ENCODE results near the gene PRKG1. TPM values are rescaled to one million over a fixed set of nuclear protein-coding genes. Genes with fewer than 3 reads are reported as not detected.
"Not testable (repeated sequence)": the region's sequence is repeated elsewhere in the genome, so short reads cannot be mapped to it uniquely, and the experiment has no call there.

PRKG1 gene
- total RNA-seq, 4 donors from 2014 or later, result 26.5 to 72.3 (median 58.1) TPM

DNA sequence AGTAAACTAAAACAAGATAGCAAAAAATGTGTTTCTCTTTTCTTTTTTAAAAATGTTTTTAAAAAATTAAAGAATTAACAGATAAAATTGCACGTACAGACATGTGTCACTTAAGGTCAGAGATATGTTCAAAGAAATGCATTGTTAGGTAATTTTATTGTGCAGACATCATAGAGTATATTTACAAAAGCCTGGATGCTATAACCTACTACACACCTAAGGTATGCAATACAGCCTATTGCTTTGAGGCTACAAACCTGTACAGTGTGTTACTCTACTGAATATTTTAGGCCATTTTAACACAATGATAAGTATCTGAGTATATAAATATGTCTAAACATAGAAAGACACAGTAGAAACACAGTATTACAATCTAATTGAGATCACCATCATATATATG, 253.1 kb downstream of the PRKG1 start:
- TF ChIP-seq, protein P1, sequence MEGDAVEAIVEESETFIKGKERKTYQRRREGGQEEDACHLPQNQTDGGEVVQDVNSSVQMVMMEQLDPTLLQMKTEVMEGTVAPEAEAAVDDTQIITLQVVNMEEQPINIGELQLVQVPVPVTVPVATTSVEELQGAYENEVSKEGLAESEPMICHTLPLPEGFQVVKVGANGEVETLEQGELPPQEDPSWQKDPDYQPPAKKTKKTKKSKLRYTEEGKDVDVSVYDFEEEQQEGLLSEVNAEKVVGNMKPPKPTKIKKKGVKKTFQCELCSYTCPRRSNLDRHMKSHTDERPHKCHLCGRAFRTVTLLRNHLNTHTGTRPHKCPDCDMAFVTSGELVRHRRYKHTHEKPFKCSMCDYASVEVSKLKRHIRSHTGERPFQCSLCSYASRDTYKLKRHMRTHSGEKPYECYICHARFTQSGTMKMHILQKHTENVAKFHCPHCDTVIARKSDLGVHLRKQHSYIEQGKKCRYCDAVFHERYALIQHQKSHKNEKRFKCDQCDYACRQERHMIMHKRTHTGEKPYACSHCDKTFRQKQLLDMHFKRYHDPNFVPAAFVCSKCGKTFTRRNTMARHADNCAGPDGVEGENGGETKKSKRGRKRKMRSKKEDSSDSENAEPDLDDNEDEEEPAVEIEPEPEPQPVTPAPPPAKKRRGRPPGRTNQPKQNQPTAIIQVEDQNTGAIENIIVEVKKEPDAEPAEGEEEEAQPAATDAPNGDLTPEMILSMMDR (IDR thresholded peaks at IDR 0.05), result no peak
- no peak for TF ChIP-seq POLR2A (IDR thresholded peaks at IDR 0.05)
- Histone ChIP-seq H3K27me3 (no peaks in the 10 kb centered on the region), H3K36me3 (no peaks in the 10 kb centered on the region), H3K4me1 (no peaks in the 10 kb centered on the region), H3K27ac (no peak overlapping the region), H3K9me3 (no peaks in the 10 kb centered on the region), H3K4me3 (replicated peaks in 1 of 3) (no peak overlapping the region)
- WGBS, 2 donors, result 95 to 98% methylated on average over 1 of the region's 1 CpG
- intact Hi-C loops (cut with DNase I), result no loop called here
- no peak for DNase-seq

DNA sequence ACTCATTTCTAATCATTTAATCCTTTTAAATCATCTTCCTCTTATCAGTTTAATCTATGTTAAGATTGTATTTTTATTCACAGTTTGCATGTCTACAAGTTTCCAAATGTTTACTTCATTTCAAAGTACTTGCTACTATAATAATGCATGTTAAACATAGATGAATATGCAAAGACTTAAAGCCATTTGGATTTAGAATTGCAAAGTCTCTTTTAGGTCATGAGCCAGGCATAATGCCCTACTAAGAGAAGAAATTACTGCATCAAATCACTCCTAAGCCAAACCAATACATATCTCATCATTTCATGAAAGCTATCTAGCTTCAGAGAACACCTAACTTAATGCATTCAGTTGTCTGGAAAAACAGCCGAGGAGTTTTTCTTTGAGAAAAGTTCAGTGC, 266.1 kb downstream of the PRKG1 start:
- 100% methylated on average over 1 of the region's 1 CpG for WGBS, 2 donors
- TF ChIP-seq POLR2A (IDR thresholded peaks at IDR 0.05), result no peak
- TF ChIP-seq, protein P1 (IDR thresholded peaks at IDR 0.05), result no peak
- H3K4me1 ChIP-seq, result peaks cover 0 to 5% of the 10 kb centered on the region in 2 donors
- H3K9me3 ChIP-seq, result no peaks in the 10 kb centered on the region
- H3K36me3 ChIP-seq, result no peaks in the 10 kb centered on the region
- H3K27ac ChIP-seq, result no peak overlapping the region
- no peak overlapping the region for H3K4me3 ChIP-seq (replicated peaks in 1 of 3)
- intact Hi-C loops (cut with DNase I), result no loop called here
- no peak for DNase-seq
- H3K27me3 ChIP-seq, result no peaks in the 10 kb centered on the region

DNA sequence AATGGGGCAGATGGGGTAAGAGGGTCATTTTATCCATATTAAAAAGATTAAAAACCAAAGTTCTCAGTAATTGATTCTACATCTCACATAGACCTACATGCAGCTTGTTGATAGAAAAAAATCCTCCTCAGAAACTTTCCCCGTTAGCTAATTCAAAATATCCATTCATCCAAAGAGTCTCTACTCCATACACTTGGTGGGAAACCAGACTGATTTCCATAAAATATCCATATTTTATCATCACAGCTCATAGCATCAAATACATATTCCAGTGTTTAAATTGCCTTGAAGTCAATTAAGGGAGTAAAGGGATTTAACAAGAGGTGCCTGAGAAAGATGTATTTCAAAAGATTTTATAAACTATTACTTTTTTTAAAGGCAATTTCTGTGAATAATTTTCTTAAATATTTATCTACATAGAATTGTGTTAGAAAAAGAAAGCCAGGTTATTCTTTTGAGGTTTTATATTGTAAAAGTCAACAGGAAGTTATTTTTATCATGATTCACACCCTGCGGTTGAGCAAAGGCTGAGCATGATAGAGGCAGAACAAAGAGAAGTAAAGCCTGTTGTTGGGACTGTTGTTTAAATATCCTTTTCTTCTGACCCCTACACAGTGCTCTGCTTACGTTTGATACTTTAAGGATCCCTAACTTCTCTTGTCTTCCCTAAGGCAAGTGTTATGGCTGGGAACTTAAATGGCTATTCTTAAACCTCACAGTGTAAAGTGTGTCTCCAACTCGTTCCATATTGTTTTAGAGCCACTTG, 266.7 kb downstream of the PRKG1 start:
- DNase-seq, result no peak
- H3K27me3 ChIP-seq, result no peaks in the 10 kb centered on the region
- no peak for TF ChIP-seq POLR2A (IDR thresholded peaks at IDR 0.05)
- TF ChIP-seq, protein P1 (IDR thresholded peaks at IDR 0.05), result no peak
- intact Hi-C loops (cut with DNase I), result no loop called here
- no peaks in the 10 kb centered on the region for H3K36me3 ChIP-seq
- H3K4me3 ChIP-seq (replicated peaks in 1 of 3), result no peak overlapping the region
- H3K27ac ChIP-seq, result no peak overlapping the region
- no peaks in the 10 kb centered on the region for H3K9me3 ChIP-seq
- 80 to 85% methylated on average over 4 of the region's 4 CpGs for WGBS, 2 donors
- peaks cover 0 to 5% of the 10 kb centered on the region in 2 donors for H3K4me1 ChIP-seq

DNA sequence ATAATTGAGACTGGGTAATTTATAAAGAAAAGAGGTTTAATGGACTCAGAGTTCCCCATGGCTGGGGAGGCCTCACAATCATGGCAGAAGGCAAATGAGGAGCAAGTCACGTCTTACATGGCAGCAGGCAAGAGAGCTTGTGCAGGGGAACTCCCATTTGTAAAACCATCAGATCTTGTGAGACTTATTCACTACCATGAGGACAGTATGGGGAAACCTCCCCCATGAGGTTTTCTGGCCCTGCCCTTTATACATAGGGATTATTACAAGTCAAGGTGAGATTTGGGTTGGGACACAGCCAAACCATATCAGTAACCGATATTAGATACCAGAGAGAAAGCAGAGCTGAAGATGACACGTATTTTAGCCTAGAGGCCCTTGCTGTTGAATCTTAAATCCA, 267.5 kb downstream of the PRKG1 start:
- intact Hi-C loops (cut with DNase I); H3K9me3 ChIP-seq; H3K4me1 ChIP-seq; H3K36me3 ChIP-seq; H3K4me3 ChIP-seq (replicated peaks in 1 of 3); H3K27ac ChIP-seq; H3K27me3 ChIP-seq; DNase-seq: not testable (repeated sequence)
- 94 to 97% methylated on average over 3 of the region's 3 CpGs for WGBS, 2 donors

DNA sequence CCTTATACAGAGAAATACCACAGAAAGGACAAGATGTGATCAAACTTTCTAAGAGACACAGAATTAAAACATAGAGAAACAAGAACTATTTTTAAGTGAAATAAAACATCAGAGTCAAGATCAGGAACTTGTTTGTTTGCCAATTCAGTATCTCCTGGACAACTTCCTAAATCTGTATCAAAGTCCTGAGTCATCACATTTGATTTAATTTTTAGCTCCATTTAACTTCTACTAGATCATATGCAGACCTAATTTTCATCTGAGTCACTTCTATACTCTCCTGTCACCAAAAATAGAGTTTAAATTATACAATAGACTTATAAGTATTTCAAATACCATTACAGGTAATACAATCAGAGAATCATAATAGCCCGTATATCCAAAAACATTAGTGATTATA, 268.1 kb downstream of the PRKG1 start:
- Histone ChIP-seq H3K27me3 (no peaks in the 10 kb centered on the region), H3K27ac (no peak overlapping the region), H3K4me3 (replicated peaks in 1 of 3) (no peak overlapping the region), H3K9me3 (no peaks in the 10 kb centered on the region), H3K4me1 (peaks cover 0 to 5% of the 10 kb centered on the region in 2 donors), H3K36me3 (no peaks in the 10 kb centered on the region)
- WGBS, 2 donors, result 98 to 100% methylated on average over 1 of the region's 1 CpG
- no peak for TF ChIP-seq POLR2A (IDR thresholded peaks at IDR 0.05)
- TF ChIP-seq, protein P1 (IDR thresholded peaks at IDR 0.05), result no peak
- DNase-seq, result no peak
- intact Hi-C loops (cut with DNase I), result no loop called here
